Neural progenitor cell (in vitro differentiated cells): ENCODE measurements around the gene ETV6. TPM values are rescaled to one million over a fixed set of nuclear protein-coding genes. Genes with fewer than 3 reads are reported as not detected.
A peak's percentile ranks its signal among the peaks of the same experiment; 100 is the strongest.

ENCODE experiments used
- DNase-seq: peaks from one replicate; pipeline ENCODE4 v3.0.0-alpha.2; 2016; ENCODE audit warnings: low spot score
- H2AFZ ChIP-seq: fragments of 200-600 bp; sonication (generic); replicated peaks from 2 replicates; pipeline ENCODE4 v1.6.1; 2016; ENCODE audit warnings: antibody characterized with exemption
- H3F3A ChIP-seq: fragments of 200-600 bp; sonication (generic); 2 replicates; pipeline ENCODE4 v1.6.1; 2016; ENCODE audit warnings: antibody characterized with exemption, low read depth
- H3K27ac ChIP-seq: fragments of 200-600 bp; sonication (generic); 2 replicates; pipeline ENCODE4 v1.5.1; 2016; ENCODE audit warnings: mild to moderate bottlenecking
- H3K27me3 ChIP-seq: fragments of 200-600 bp; sonication (generic); 2 replicates; pipeline ENCODE4 v1.6.1; 2016; ENCODE audit warnings: mild to moderate bottlenecking, moderate library complexity
- H3K36me3 ChIP-seq: fragments of 200-600 bp; sonication (generic); 2 replicates; pipeline ENCODE4 v1.5.1; 2016
- H3K4me1 ChIP-seq: fragments of 200-600 bp; sonication (generic); 2 replicates; pipeline ENCODE4 v1.6.1; 2016; ENCODE audit warnings: mixed run types
- H3K4me2 ChIP-seq: fragments of 200-600 bp; sonication (generic); 2 replicates; pipeline ENCODE4 v1.6.1; 2016
- H3K4me3 ChIP-seq: fragments of 200-600 bp; sonication (generic); 2 replicates; pipeline ENCODE4 v1.5.1; 2016
- H3K79me2 ChIP-seq: fragments of 200-600 bp; sonication (generic); 2 replicates; pipeline ENCODE4 v1.6.1; 2016; ENCODE audit warnings: low read depth
- H3K9ac ChIP-seq: fragments of 200-600 bp; sonication (generic); 2 replicates; pipeline ENCODE4 v1.6.1; 2016
- H3K9me3 ChIP-seq: fragments of 200-600 bp; sonication (generic); 2 replicates; pipeline ENCODE4 v1.5.1; 2016; ENCODE audit warnings: low read depth
- H4K20me1 ChIP-seq: fragments of 200-600 bp; sonication (generic); 2 replicates; pipeline ENCODE4 v1.6.1; 2016; ENCODE audit warnings: low read depth
- H3K27ac Mint-ChIP-seq: 3 replicates; pipeline ENCODE4 v1.8.0; 2021; ENCODE audit warnings: mixed read lengths
- H3K27me3 Mint-ChIP-seq: 2 replicates; pipeline ENCODE4 v1.8.0; 2022; ENCODE audit warnings: low read depth, mild to moderate bottlenecking, inconsistent platforms, moderate library complexity, mixed read lengths; ENCODE audit not compliant: insufficient read depth
- H3K36me3 Mint-ChIP-seq: 3 replicates; pipeline ENCODE4 v1.8.0; 2021; ENCODE audit warnings: mixed read lengths
- H3K4me1 Mint-ChIP-seq: 3 replicates; pipeline ENCODE4 v1.8.0; 2021; ENCODE audit warnings: mixed read lengths
- H3K4me3 Mint-ChIP-seq: 3 replicates; pipeline ENCODE4 v1.8.0; 2021; ENCODE audit warnings: mild to moderate bottlenecking, moderate library complexity, mixed read lengths
- H3K9me3 Mint-ChIP-seq: 3 replicates; pipeline ENCODE4 v1.8.0; 2020; ENCODE audit warnings: mixed read lengths
- CTCF ChIP-seq: fragments of 200-600 bp; sonication (generic); IDR thresholded peaks from 2 replicates; pipeline ENCODE4 v1.5.1; 2017; ENCODE audit warnings: antibody characterized with exemption, mild to moderate bottlenecking
- EZH2 ChIP-seq: fragments of 200-600 bp; sonication (generic); IDR thresholded peaks from 2 replicates; pipeline ENCODE4 v1.6.1; 2017; ENCODE audit warnings: antibody characterized with exemption, mild to moderate bottlenecking, moderate library complexity
- EZH2phosphoT487 ChIP-seq: fragments of 200-600 bp; sonication (generic); IDR thresholded peaks from 2 replicates; pipeline ENCODE4 v1.6.1; 2017; ENCODE audit warnings: antibody characterized with exemption
- total RNA-seq: library from RNA; depleted of rRNA; stranded (reverse); fragments of >200 nt; gene quantifications from 2 replicates; pipeline ENCODE4 v1.2.3, GENCODE V29; 2015; ENCODE audit warnings: low replicate concordance

Gene ETV6
- total RNA-seq, 1 donor from 2014 or later = 6.2 TPM

- Histone ChIP-seq H3K79me2 (no peaks in the 10 kb centered on the region), H3K36me3 (no peaks in the 10 kb centered on the region), H3K27ac (peak overlapping the region; percentile 69), H3K9ac (no peak overlapping the region), H3K27me3 (no peaks in the 10 kb centered on the region), H3K4me1 (peaks cover 31% of the 10 kb centered on the region), H3K4me3 (no peak overlapping the region), H3K9me3 (no peaks in the 10 kb centered on the region), H3F3A (peaks cover 12% of the 10 kb centered on the region), H4K20me1 (no peaks in the 10 kb centered on the region), H3K4me2 (peak overlapping the region; percentile 37), H2AFZ (no peak overlapping the region)
- no peak for TF ChIP-seq CTCF
- TF ChIP-seq EZH2phosphoT487 = no peak
- no peak for TF ChIP-seq EZH2
- peaks cover 13% of the 10 kb centered on the region for H3K4me1 Mint-ChIP-seq
- DNase-seq = peak; percentile 22
- peaks cover 2% of the 10 kb centered on the region for H3K9me3 Mint-ChIP-seq
- H3K27ac Mint-ChIP-seq = no peak overlapping the region
- peaks cover 11% of the 10 kb centered on the region for H3K36me3 Mint-ChIP-seq
- H3K4me3 Mint-ChIP-seq = no peak overlapping the region
- H3K27me3 Mint-ChIP-seq = no peaks in the 10 kb centered on the region
These were observed 138.7 kb downstream of the ETV6 start for GRCh38 chr12:11787933-11788849.

- Histone ChIP-seq H2AFZ (no peak overlapping the region), H4K20me1 (no peaks in the 10 kb centered on the region), H3K36me3 (no peaks in the 10 kb centered on the region), H3F3A (no peaks in the 10 kb centered on the region), H3K4me2 (no peak overlapping the region), H3K9me3 (no peaks in the 10 kb centered on the region), H3K27me3 (no peaks in the 10 kb centered on the region), H3K9ac (no peak overlapping the region), H3K27ac (no peak overlapping the region), H3K79me2 (no peaks in the 10 kb centered on the region), H3K4me3 (no peak overlapping the region), H3K4me1 (peaks cover 25% of the 10 kb centered on the region)
- Mint-ChIP-seq H3K4me1 (peaks cover 31% of the 10 kb centered on the region), H3K9me3 (peaks cover 2% of the 10 kb centered on the region), H3K27me3 (no peaks in the 10 kb centered on the region), H3K4me3 (no peak overlapping the region), H3K36me3 (peaks cover 8% of the 10 kb centered on the region), H3K27ac (peak overlapping the region; percentile 2)
- TF ChIP-seq EZH2phosphoT487 (no peak), CTCF (no peak), EZH2 (no peak)
- peak; percentile 28 for DNase-seq
These were observed 144.6 kb downstream of the ETV6 start for GRCh38 chr12:11793921-11794710.

GRCh38 chr12:11794751-11795150 is 145.3 kb downstream of the ETV6 start:
- Histone ChIP-seq H3K4me2 (no peak overlapping the region), H3F3A (no peaks in the 10 kb centered on the region), H3K27me3 (no peaks in the 10 kb centered on the region), H3K79me2 (no peaks in the 10 kb centered on the region), H3K36me3 (no peaks in the 10 kb centered on the region), H3K4me3 (no peak overlapping the region), H3K27ac (no peak overlapping the region), H2AFZ (no peak overlapping the region), H3K9me3 (no peaks in the 10 kb centered on the region), H3K4me1 (peaks cover 25% of the 10 kb centered on the region), H4K20me1 (no peaks in the 10 kb centered on the region), H3K9ac (no peak overlapping the region)
- Mint-ChIP-seq H3K27ac (no peak overlapping the region), H3K4me1 (peaks cover 31% of the 10 kb centered on the region), H3K36me3 (peaks cover 8% of the 10 kb centered on the region), H3K9me3 (peaks cover 2% of the 10 kb centered on the region), H3K27me3 (no peaks in the 10 kb centered on the region), H3K4me3 (no peak overlapping the region)
- DNase-seq = no peak
- TF ChIP-seq EZH2phosphoT487 (no peak), EZH2 (no peak), CTCF (no peak)
